ENCODE results near the gene MBP. TPM values are rescaled to one million over a fixed set of nuclear protein-coding genes. Genes with fewer than 3 reads are reported as not detected.

MBP gene
- total RNA-seq, 2 experiments from 2014 or later = 86.5 to 87.0 TPM

DNA sequence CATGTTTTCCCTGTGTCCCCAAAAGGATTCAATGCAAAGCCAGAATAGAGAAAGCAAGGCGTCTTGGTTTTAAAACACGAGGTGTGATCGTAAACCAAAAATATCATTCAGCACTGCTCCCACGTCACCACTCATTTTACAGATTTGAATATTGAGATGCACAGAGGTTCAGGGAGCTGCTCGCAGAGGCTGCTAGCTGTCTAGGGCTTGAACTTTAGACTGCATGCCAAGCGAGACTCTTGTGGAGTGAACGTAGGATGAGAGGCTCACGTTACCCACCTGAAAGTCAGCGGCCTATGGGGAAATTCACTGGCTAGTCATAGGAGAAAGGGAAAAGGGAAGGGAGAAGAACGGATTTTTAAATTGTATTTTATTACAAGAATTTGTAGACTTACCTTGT lies 130.1 kb downstream of the MBP start:
- CTCF ChIA-PET = interaction anchor here (1.8 to 7.8 kb wide), 5 partner anchors 11 to 209 kb away, joined by 5 to 78 read pairs (median 6); no protein-coding TSS in a partner anchor
- POLR2A ChIA-PET = no interaction called here
- Mint-ChIP-seq H3K27ac (no peak overlapping the region), H3K9me3 (ENCODE audit: insufficient read depth) (no peaks in the 10 kb centered on the region), H3K4me1 (ENCODE audit: low read depth) (peaks cover 46% of the 10 kb centered on the region), H3K36me3 (ENCODE audit: low read depth) (peaks cover 9% of the 10 kb centered on the region), H3K4me3 (no peak overlapping the region), H3K27me3 (ENCODE audit: low read depth) (no peaks in the 10 kb centered on the region)
- no peak for DNase-seq
- no peak for ATAC-seq

DNA sequence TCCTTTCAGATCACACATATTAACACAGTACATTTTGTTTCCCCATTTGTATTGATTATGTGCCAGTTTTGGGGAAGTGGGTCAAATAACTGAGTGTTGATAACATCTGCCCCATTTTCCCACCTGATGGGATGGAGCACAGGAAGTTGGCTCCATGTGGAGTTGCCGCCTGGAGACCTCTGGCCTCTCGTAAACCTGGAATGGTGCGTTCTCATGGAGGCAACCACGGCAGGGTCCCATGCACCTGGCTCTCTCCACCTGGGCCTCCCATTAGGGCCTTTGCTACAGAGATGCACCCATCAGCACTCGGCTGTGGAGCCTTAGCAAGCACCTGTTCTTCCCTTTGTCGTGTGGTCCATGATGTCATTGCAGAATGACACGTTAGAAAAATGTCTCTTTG lies 130.6 kb downstream of the MBP start:
- H3K27ac Mint-ChIP-seq = no peak overlapping the region
- ChIA-PET POLR2A (no interaction called here), CTCF (interaction anchor here (1.8 to 7.8 kb wide), 4 partner anchors 18 to 210 kb away, joined by 5 to 78 read pairs (median 28); no protein-coding TSS in a partner anchor)
- H3K36me3 Mint-ChIP-seq (ENCODE audit: low read depth) = peaks cover 7% of the 10 kb centered on the region
- no peaks in the 10 kb centered on the region for H3K9me3 Mint-ChIP-seq (ENCODE audit: insufficient read depth)
- peaks cover 44% of the 10 kb centered on the region for H3K4me1 Mint-ChIP-seq (ENCODE audit: low read depth)
- ATAC-seq = no peak
- no peak for DNase-seq
- no peaks in the 10 kb centered on the region for H3K27me3 Mint-ChIP-seq (ENCODE audit: low read depth)
- H3K4me3 Mint-ChIP-seq = no peak overlapping the region

DNA sequence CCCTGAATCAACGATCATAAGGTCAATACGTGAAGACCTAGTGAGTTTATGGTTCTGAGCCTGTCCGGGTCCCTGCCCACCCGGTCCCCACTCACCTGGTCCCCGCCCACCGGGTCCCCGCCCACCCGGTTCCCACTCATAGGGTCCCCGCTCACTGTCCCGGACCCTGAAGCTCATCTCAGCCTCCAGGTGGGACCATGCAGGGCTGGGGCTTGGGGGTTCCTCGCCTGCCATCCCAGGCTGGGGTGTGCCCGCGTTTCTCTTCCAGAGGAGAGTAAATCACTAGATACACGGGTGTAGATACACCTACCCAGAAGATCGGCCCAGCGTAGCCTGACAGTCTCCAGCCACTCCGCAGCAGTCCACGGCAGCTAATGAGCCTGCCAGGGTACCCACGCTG lies 131.5 kb downstream of the MBP start:
- H3K27ac Mint-ChIP-seq = no peak overlapping the region
- DNase-seq (no peak), ATAC-seq (no peak)
- no peak overlapping the region for H3K4me3 Mint-ChIP-seq
- peaks cover under 1% of the 10 kb centered on the region for H3K27me3 Mint-ChIP-seq (ENCODE audit: low read depth)
- ChIA-PET POLR2A (interaction anchor here (0.6 to 1.5 kb wide), 5 partner anchors 14 to 280 kb away, joined by 3 to 6 read pairs (median 3); no protein-coding TSS in a partner anchor), CTCF (interaction anchor here (0.6 to 7.8 kb wide), 39 partner anchors 10 to 211 kb away, joined by 3 to 78 read pairs (median 6); partner anchors contain the start of gene MBP)
- H3K36me3 Mint-ChIP-seq (ENCODE audit: low read depth) = peaks cover 3% of the 10 kb centered on the region
- no peaks in the 10 kb centered on the region for H3K9me3 Mint-ChIP-seq (ENCODE audit: insufficient read depth)
- H3K4me1 Mint-ChIP-seq (ENCODE audit: low read depth) = peaks cover 41% of the 10 kb centered on the region

DNA sequence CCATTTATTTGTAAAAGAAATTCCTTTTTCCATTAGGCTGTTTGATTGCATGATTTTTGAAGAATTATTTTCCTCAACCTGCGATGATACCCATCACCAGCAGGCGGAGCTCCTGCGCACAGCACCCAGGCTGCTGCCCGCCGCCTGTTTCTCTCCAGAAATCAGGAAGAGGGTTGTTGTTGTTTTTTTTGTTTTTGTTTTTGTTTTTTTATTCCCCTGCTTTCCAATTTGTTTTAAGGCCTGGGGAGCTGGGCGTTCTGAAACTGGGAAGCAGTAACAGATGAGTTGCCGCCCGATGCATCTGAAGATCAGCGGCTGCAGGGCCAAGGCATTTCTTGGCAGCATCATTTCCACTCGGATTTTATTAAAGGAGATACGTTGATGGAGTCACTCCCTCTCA lies 132.1 kb downstream of the MBP start:
- POLR2A ChIA-PET = interaction anchor here (0.6 to 1.5 kb wide), 5 partner anchors 14 to 279 kb away, joined by 3 to 6 read pairs (median 3); no protein-coding TSS in a partner anchor
- ATAC-seq (no peak), DNase-seq (peak; percentile 55)
- Mint-ChIP-seq H3K9me3 (ENCODE audit: insufficient read depth) (no peaks in the 10 kb centered on the region), H3K27ac (no peak overlapping the region), H3K36me3 (ENCODE audit: low read depth) (peaks cover 3% of the 10 kb centered on the region), H3K4me1 (ENCODE audit: low read depth) (peaks cover 40% of the 10 kb centered on the region), H3K4me3 (no peak overlapping the region), H3K27me3 (ENCODE audit: low read depth) (peaks cover 6% of the 10 kb centered on the region)
- CTCF ChIA-PET = interaction anchor here (0.6 to 7.8 kb wide), 46 partner anchors 10 to 650 kb away, joined by 3 to 78 read pairs (median 5); partner anchors contain the start of gene MBP

DNA sequence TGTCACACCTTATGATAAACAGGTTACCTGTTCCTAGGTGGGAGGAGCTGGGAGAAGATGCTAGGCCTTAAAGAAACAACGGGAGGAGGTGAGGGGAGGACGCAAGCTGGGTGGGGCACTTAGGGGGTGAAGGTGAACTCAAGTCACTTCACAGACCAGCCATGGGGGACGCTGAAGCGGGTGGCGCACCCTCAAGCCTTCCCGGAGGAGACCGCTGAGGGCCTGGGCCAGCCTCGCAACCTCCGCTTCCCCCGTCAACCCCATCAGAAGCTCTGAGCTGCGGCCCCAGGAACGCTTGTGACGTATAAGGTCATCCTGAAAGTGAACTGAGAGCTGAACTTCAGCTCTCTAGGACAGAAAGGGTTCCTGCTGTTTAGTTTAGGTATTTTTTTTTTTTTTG lies 133.5 kb downstream of the MBP start:
- no peaks in the 10 kb centered on the region for H3K36me3 Mint-ChIP-seq (ENCODE audit: low read depth)
- H3K9me3 Mint-ChIP-seq (ENCODE audit: insufficient read depth) = no peaks in the 10 kb centered on the region
- no peak overlapping the region for H3K4me3 Mint-ChIP-seq
- H3K4me1 Mint-ChIP-seq (ENCODE audit: low read depth) = peaks cover 27% of the 10 kb centered on the region
- ChIA-PET CTCF (interaction anchor here (1.1 to 7.8 kb wide), 11 partner anchors 12 to 651 kb away, joined by 3 to 78 read pairs (median 21); partner anchors contain the start of gene MBP), POLR2A (no interaction called here)
- DNase-seq = no peak
- peaks cover 14% of the 10 kb centered on the region for H3K27me3 Mint-ChIP-seq (ENCODE audit: low read depth)
- no peak for ATAC-seq
- H3K27ac Mint-ChIP-seq = no peak overlapping the region

DNA sequence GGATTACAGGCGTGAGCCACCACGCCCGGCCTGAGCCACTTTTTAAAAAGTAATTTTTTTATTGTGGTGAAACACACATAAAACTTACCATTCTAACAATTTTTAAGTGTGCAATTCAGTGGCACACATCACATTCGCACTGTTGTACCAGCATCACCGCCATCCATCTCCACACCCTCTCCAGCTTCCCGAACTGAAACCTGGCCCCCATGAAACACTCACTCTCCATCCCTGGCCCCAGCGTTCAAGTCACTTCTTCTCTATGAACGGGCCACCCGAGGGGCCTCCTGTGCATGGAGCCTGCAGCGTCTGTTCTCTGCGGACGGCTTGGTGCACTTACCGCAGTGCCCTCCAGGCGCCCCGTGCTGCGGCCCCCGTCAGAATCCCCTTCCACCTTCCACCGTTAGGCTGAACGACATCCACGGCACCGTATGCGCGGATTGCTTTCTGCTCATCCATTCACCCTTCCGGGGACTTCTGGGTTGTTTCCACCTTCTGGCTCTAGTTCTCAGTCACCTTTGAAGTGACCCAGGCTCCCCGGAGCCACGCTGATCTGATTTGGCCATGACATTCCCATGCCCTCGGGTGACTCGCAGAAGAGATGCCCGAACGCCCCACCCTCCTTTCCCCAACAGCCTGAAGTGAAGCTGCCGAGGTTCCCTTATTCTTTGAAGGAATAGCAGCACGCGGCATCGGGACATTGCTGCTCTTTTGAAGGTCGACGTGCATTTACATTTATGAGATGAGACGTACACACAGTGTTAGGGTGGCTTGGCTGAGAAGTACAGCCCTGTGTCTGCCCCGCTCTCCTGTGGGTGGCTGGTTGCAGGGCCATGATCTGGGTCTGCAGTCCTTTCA lies 134.4 kb downstream of the MBP start:
- ATAC-seq (no peak), DNase-seq (no peak)
- Mint-ChIP-seq H3K4me1 (ENCODE audit: low read depth) (peaks cover 18% of the 10 kb centered on the region), H3K36me3 (ENCODE audit: low read depth) (no peaks in the 10 kb centered on the region), H3K27ac (no peak overlapping the region), H3K4me3 (no peak overlapping the region), H3K9me3 (ENCODE audit: insufficient read depth) (no peaks in the 10 kb centered on the region), H3K27me3 (ENCODE audit: low read depth) (peaks cover 18% of the 10 kb centered on the region)
- POLR2A ChIA-PET = no interaction called here
- CTCF ChIA-PET = interaction anchor here (1.1 to 7.8 kb wide), 4 partner anchors 14 to 213 kb away, joined by 3 to 78 read pairs (median 18); no protein-coding TSS in a partner anchor

DNA sequence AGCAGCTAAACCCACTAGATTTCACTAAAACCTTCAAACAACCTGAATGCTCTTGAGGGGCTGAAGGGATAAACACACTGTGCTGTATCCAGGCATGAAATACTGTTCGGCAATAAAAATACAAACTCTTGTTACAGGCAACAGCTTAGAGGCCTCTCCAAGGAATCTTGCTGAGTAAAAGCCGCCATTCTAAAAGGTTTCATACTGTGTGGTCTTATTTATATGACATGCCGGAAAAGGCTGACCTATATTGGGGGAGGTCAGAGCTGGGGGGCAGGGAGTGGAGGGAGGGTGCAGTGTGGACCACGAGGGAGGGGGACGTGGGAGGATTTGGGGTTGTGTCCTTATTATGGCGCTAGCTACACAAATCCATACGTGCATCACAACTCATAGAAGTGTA lies 136.2 kb downstream of the MBP start:
- CTCF ChIA-PET = interaction anchor here (0.6 to 4.0 kb wide), 3 partner anchors 13 to 215 kb away, joined by 3 to 27 read pairs (median 4); no protein-coding TSS in a partner anchor
- ATAC-seq = no peak

DNA sequence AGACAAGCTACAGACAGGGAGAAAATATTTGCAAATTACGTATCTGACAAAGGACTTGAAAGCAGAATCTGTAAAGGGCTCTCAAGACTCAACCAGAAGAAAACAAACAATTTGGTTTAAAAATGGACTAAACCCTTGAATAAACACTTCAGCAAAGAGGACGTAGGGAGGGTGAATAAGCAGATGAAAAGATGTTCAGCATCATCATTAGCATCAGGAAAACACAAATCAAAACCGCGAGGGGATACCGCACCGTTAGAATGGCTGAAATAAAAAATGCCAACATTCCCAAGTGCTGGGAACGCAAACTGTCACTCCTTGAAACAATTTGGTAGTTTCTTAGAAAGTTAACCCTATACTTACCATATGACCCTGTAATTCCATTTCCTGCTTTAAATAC lies 136.7 kb downstream of the MBP start:
- H3K9me3 Mint-ChIP-seq (ENCODE audit: insufficient read depth) = no peaks in the 10 kb centered on the region
- DNase-seq = no peak
- no peaks in the 10 kb centered on the region for H3K36me3 Mint-ChIP-seq (ENCODE audit: low read depth)
- ATAC-seq = no peak
- POLR2A ChIA-PET = no interaction called here
- H3K4me1 Mint-ChIP-seq (ENCODE audit: low read depth) = peaks cover 14% of the 10 kb centered on the region
- H3K4me3 Mint-ChIP-seq = no peak overlapping the region
- no peak overlapping the region for H3K27ac Mint-ChIP-seq
- H3K27me3 Mint-ChIP-seq (ENCODE audit: low read depth) = peaks cover 18% of the 10 kb centered on the region
- CTCF ChIA-PET = interaction anchor here (1.4 to 4.0 kb wide), 2 partner anchors 12 to 216 kb away, joined by 4 to 27 read pairs; no protein-coding TSS in a partner anchor

More for the DNA sequence above, 136.2 kb downstream of the MBP start:
- Mint-ChIP-seq H3K9me3 (ENCODE audit: insufficient read depth) (no peaks in the 10 kb centered on the region), H3K4me1 (ENCODE audit: low read depth) (peaks cover 16% of the 10 kb centered on the region), H3K27me3 (ENCODE audit: low read depth) (peaks cover 18% of the 10 kb centered on the region), H3K27ac (no peak overlapping the region), H3K4me3 (no peak overlapping the region), H3K36me3 (ENCODE audit: low read depth) (no peaks in the 10 kb centered on the region)
- POLR2A ChIA-PET = no interaction called here
- DNase-seq = no peak

DNA sequence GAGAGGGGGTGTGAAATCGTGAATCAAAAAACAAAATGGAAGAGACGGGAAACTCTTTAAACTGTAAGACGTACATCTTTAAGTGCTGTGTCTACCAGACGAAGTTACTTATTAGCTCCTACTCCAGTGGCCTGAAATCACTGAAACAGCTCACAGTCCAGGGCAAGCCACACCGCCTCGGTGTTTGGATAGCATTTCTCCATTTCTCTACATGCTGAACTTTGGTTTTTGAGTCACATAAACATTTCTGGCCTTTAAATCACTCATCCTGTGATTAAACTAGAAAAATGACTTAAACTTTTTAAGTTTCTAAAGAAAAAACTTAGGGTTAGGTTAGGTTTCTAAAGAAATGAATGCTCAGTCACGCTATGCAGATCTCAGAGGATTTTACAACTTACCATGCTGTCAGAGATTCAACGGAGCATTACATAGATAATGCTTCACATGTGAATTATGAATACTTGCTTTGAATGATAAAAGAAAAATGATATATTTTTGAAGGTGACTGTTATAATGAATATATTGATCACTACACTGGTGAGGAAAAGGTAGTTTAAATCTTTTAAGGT lies 138.4 kb downstream of the MBP start:
- Mint-ChIP-seq H3K4me3 (no peak overlapping the region), H3K4me1 (ENCODE audit: low read depth) (peaks cover 6% of the 10 kb centered on the region), H3K9me3 (ENCODE audit: insufficient read depth) (no peaks in the 10 kb centered on the region), H3K36me3 (ENCODE audit: low read depth) (no peaks in the 10 kb centered on the region), H3K27ac (no peak overlapping the region), H3K27me3 (ENCODE audit: low read depth) (peaks cover 18% of the 10 kb centered on the region)
- ATAC-seq = no peak
- ChIA-PET CTCF (interaction anchor here (0.5 to 4.0 kb wide), 2 partner anchors 10 to 202 kb away, joined by 5 to 27 read pairs; no protein-coding TSS in a partner anchor), POLR2A (no interaction called here)
- no peak for DNase-seq

DNA sequence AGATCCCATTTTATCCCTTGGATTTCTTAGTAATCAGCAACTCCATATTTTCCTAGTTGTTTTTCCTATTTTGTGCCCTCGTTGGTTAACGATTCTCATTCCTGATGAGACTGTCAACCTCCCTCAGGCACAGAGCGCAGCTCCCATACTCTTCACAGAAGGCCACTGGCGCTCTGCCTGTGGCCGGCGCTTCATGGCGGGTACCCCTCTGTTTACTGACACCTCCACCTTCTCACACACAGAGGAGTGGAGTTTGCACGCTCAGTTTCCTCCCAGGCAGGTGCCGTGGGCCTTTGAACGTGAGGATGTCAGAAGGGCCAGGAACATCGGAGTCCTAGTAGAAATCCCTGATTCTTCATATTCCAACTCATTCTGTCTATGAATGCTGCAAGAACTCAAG lies 139.0 kb downstream of the MBP start:
- H3K9me3 Mint-ChIP-seq (ENCODE audit: insufficient read depth) = no peaks in the 10 kb centered on the region
- no peak for ATAC-seq
- H3K4me3 Mint-ChIP-seq = no peak overlapping the region
- CTCF ChIA-PET = no interaction called here
- H3K36me3 Mint-ChIP-seq (ENCODE audit: low read depth) = no peaks in the 10 kb centered on the region
- no peak overlapping the region for H3K27ac Mint-ChIP-seq
- DNase-seq = no peak
- POLR2A ChIA-PET = no interaction called here
- H3K27me3 Mint-ChIP-seq (ENCODE audit: low read depth) = peaks cover 18% of the 10 kb centered on the region
- peaks cover 6% of the 10 kb centered on the region for H3K4me1 Mint-ChIP-seq (ENCODE audit: low read depth)

DNA sequence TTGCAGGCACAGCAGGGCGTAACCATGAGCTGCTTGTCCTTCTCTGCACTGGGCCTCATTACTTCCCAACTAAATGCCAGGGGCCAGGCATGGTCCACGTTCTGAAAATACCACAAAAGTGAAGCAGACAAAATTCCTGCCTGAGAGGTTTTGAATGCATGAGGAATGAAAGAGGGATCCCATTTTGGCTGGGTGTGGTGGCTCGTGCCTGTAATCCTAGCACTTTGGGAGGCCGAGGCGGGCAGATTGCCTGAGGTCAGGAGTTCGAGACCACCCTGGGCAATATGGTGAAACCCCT lies 139.5 kb downstream of the MBP start:
- CTCF ChIA-PET = no interaction called here
- DNase-seq (no peak), ATAC-seq (no peak)
- no peak overlapping the region for H3K27ac Mint-ChIP-seq
- H3K4me3 Mint-ChIP-seq = no peak overlapping the region
- H3K27me3 Mint-ChIP-seq (ENCODE audit: low read depth) = peaks cover 18% of the 10 kb centered on the region
- H3K36me3 Mint-ChIP-seq (ENCODE audit: low read depth) = no peaks in the 10 kb centered on the region
- POLR2A ChIA-PET = no interaction called here
- peaks cover 6% of the 10 kb centered on the region for H3K4me1 Mint-ChIP-seq (ENCODE audit: low read depth)
- H3K9me3 Mint-ChIP-seq (ENCODE audit: insufficient read depth) = no peaks in the 10 kb centered on the region
